Endothelial cell (in vitro differentiated cells): ENCODE results near the gene CLEC2A. TPM values are rescaled to one million over a fixed set of nuclear protein-coding genes. Genes with fewer than 3 reads are reported as not detected.

Source experiments
- DNase-seq: peaks from one replicate; pipeline ENCODE4 v3.0.0; 2021; ENCODE audit warnings: low spot score
- H3K27ac Mint-ChIP-seq: one replicate; pipeline ENCODE4 v1.8.0; 2021; ENCODE audit warnings: mixed read lengths, inconsistent platforms; ENCODE audit not compliant: unreplicated experiment
- H3K27me3 Mint-ChIP-seq: one replicate; pipeline ENCODE4 v1.8.0; 2021; ENCODE audit warnings: mild to moderate bottlenecking, moderate library complexity, mixed read lengths, inconsistent platforms; ENCODE audit not compliant: unreplicated experiment
- H3K36me3 Mint-ChIP-seq: one replicate; pipeline ENCODE4 v1.8.0; 2021; ENCODE audit warnings: mild to moderate bottlenecking, low read depth, mixed read lengths, inconsistent platforms; ENCODE audit not compliant: unreplicated experiment
- H3K4me1 Mint-ChIP-seq: one replicate; pipeline ENCODE4 v1.8.0; 2021; ENCODE audit warnings: mild to moderate bottlenecking, mixed read lengths, inconsistent platforms; ENCODE audit not compliant: unreplicated experiment
- H3K4me3 Mint-ChIP-seq: one replicate; pipeline ENCODE4 v1.8.0; 2021; ENCODE audit warnings: mild to moderate bottlenecking, mixed read lengths, inconsistent platforms; ENCODE audit not compliant: unreplicated experiment
- H3K9me3 Mint-ChIP-seq: one replicate; pipeline ENCODE4 v1.8.0; 2021; ENCODE audit warnings: mixed read lengths, inconsistent platforms; ENCODE audit not compliant: unreplicated experiment
- CTCF ChIP-seq: fragments of 200-600 bp; sonication (generic); IDR thresholded peaks from one replicate; pipeline ENCODE4 v1.5.0; 2021; ENCODE audit warnings: antibody characterized with exemption; ENCODE audit not compliant: unreplicated experiment
- total RNA-seq: library from RNA; stranded (reverse); fragmentation: NEBNext Ultra II Directional; extraction: Animal tissue kit (Norgen Biotek cat#: 25700); gene quantifications from one replicate; pipeline ENCODE4 v1.2.1, GENCODE V29; 2021; ENCODE audit not compliant: unreplicated experiment

CLEC2A gene
- total RNA-seq, 1 donor from 2014 or later = not detected

- no peak for DNase-seq
- no peak for TF ChIP-seq CTCF
- Mint-ChIP-seq H3K4me1 (peaks cover 2% of the 10 kb centered on the region), H3K27me3 (peaks cover 3% of the 10 kb centered on the region), H3K36me3 (peaks cover 27% of the 10 kb centered on the region), H3K27ac (no peak overlapping the region), H3K9me3 (peaks cover 19% of the 10 kb centered on the region), H3K4me3 (no peak overlapping the region)
Measured at GRCh38 chr12:9907769-9908168, 24.4 kb downstream of the CLEC2A start.

GRCh38 chr12:9906873-9907272, 25.3 kb downstream of the CLEC2A start:
- no peak overlapping the region for H3K4me3 Mint-ChIP-seq
- H3K27me3 Mint-ChIP-seq = peaks cover under 1% of the 10 kb centered on the region

GRCh38 chr12:9902539-9903228, 29.5 kb downstream of the CLEC2A start:
- Mint-ChIP-seq H3K36me3 (no peaks in the 10 kb centered on the region), H3K9me3 (no peaks in the 10 kb centered on the region), H3K4me1 (no peaks in the 10 kb centered on the region), H3K27me3 (peaks cover 1% of the 10 kb centered on the region), H3K4me3 (no peak overlapping the region), H3K27ac (no peak overlapping the region)
- no peak for TF ChIP-seq CTCF
- DNase-seq = no peak

More at GRCh38 chr12:9906873-9907272, 25.3 kb downstream of the CLEC2A start:
- H3K36me3 Mint-ChIP-seq = peaks cover 22% of the 10 kb centered on the region
- TF ChIP-seq CTCF = no peak
- H3K27ac Mint-ChIP-seq = no peak overlapping the region
- DNase-seq = no peak
- no peaks in the 10 kb centered on the region for H3K4me1 Mint-ChIP-seq
- peaks cover 18% of the 10 kb centered on the region for H3K9me3 Mint-ChIP-seq

GRCh38 chr12:9900930-9901329, 31.2 kb downstream of the CLEC2A start:
- no peaks in the 10 kb centered on the region for H3K36me3 Mint-ChIP-seq

More at GRCh38 chr12:9900930-9901329, 31.2 kb downstream of the CLEC2A start:
- H3K4me3 Mint-ChIP-seq = no peak overlapping the region
- no peak for DNase-seq
- H3K4me1 Mint-ChIP-seq = no peaks in the 10 kb centered on the region
- H3K27ac Mint-ChIP-seq = no peak overlapping the region
- no peak for TF ChIP-seq CTCF
- H3K9me3 Mint-ChIP-seq = no peaks in the 10 kb centered on the region
- H3K27me3 Mint-ChIP-seq = peaks cover 1% of the 10 kb centered on the region
